HepG2 (cell line): ENCODE data around the gene LDAH. TPM values are rescaled to one million over a fixed set of nuclear protein-coding genes. Genes with fewer than 3 reads are reported as not detected.

Experiments used
- DMAP1 ChIP-seq: IDR thresholded peaks from 2 replicates; pipeline ENCODE4 v1.6.1; 2016
- MEF2D ChIP-seq: sonication (generic); formaldehyde crosslinking; IDR thresholded peaks from 2 replicates; pipeline ENCODE4 v1.5.1; 2020; ENCODE audit warnings: mild to moderate bottlenecking, missing genetic modification reagents
- NFIC ChIP-seq: IDR thresholded peaks from 2 replicates; pipeline ENCODE4 v1.6.1; 2012; ENCODE audit warnings: mild to moderate bottlenecking, low read length, inconsistent platforms
- NR1H2 ChIP-seq: sonication (generic); formaldehyde crosslinking; IDR thresholded peaks from 2 replicates; pipeline ENCODE4 v1.8.1; 2022; ENCODE audit warnings: low read depth, missing genetic modification reagents, borderline replicate concordance
- POLR2A ChIP-seq, 2 experiments: IDR thresholded peaks; 2 replicates each; pipeline ENCODE4 v1.6.1; 2011; ENCODE audit warnings: low read depth in 2 of 2, low read length in 2 of 2, mild to moderate bottlenecking in 1 of 2, moderate library complexity in 1 of 2; ENCODE audit not compliant: insufficient read depth in 1 of 2
- SMAD9 ChIP-seq: sonication (generic); formaldehyde crosslinking; IDR thresholded peaks from 2 replicates; pipeline ENCODE4 v1.5.1; 2020; ENCODE audit warnings: mild to moderate bottlenecking, missing genetic modification reagents
- SMYD3 ChIP-seq: sonication (generic); formaldehyde crosslinking; IDR thresholded peaks from 2 replicates; pipeline ENCODE4 v1.8.1; 2023; ENCODE audit warnings: mild to moderate bottlenecking, missing genetic modification reagents
- SOX6 ChIP-seq, 2 experiments: fragments of 450-650 bp in 1 of 2; sonication (generic) in 1 of 2; formaldehyde crosslinking in 1 of 2; IDR thresholded peaks; 2 replicates each; pipeline versions ENCODE4 v1.4.0 to v1.6.1; 2017 to 2020; ENCODE audit warnings: antibody characterized with exemption in 1 of 2, mild to moderate bottlenecking in 1 of 2, missing genetic modification reagents in 1 of 2
- ZBTB39 ChIP-seq: sonication (generic); formaldehyde crosslinking; IDR thresholded peaks from 2 replicates; pipeline ENCODE4 v1.5.0; 2020; ENCODE audit warnings: missing genetic modification reagents
- ZNF18 ChIP-seq: sonication (generic); formaldehyde crosslinking; IDR thresholded peaks from 2 replicates; pipeline ENCODE4 v1.8.0; 2022; ENCODE audit warnings: mild to moderate bottlenecking, missing genetic modification reagents; ENCODE audit not compliant: insufficient replicate concordance
- ZSCAN25 ChIP-seq: sonication (generic); formaldehyde crosslinking; IDR thresholded peaks from 2 replicates; pipeline ENCODE4 v1.8.0; 2022; ENCODE audit warnings: mild to moderate bottlenecking, missing genetic modification reagents
- polyA plus RNA-seq, 8 experiments: library from polyadenylated mRNA; depleted of rRNA in 3 of 8; stranded (reverse) in 7 of 8; unstranded in 1 of 8; fragments of >200 nt; fragmentation: Illumina TruSeq in 4 of 8; extraction: Trizol in 4 of 8; gene quantifications; 2 replicates each; pipeline versions ENCODE4 v1.2.1 to v1.2.3, GENCODE V29; 2011 to 2016; ENCODE audit warnings: low read depth in 4 of 8, missing spikeins in 1 of 8, mixed read lengths in 1 of 8; ENCODE audit not compliant: insufficient read depth in 1 of 8
- total RNA-seq, 5 experiments: library from RNA; depleted of rRNA; stranded (reverse); fragments of >200 nt; fragmentation: Illumina TruSeq; extraction: Trizol; gene quantifications; 2 replicates each; pipeline ENCODE4 v1.2.3, GENCODE V29; 2016; ENCODE audit warnings: low read depth in 1 of 5
- TF ChIP-seq, protein P1 (sequence below): sonication (generic); formaldehyde crosslinking; IDR thresholded peaks from 2 replicates; pipeline ENCODE4 v1.5.1; 2020; ENCODE audit warnings: missing genetic modification reagents, mild to moderate bottlenecking, borderline replicate concordance
- TF ChIP-seq, protein P2 (sequence below): sonication (generic); formaldehyde crosslinking; IDR thresholded peaks from 2 replicates; pipeline ENCODE4 v1.5.0; 2020; ENCODE audit warnings: mild to moderate bottlenecking, missing genetic modification reagents, moderate library complexity

LDAH gene
- total and polyA plus RNA-seq, 2 of the 13 experiments (the other 11 are each of a cell fraction or from before 2014, with no cell fraction given): 28.8 to 46.2 TPM

- no peak for TF ChIP-seq NFIC
- TF ChIP-seq, protein P1, sequence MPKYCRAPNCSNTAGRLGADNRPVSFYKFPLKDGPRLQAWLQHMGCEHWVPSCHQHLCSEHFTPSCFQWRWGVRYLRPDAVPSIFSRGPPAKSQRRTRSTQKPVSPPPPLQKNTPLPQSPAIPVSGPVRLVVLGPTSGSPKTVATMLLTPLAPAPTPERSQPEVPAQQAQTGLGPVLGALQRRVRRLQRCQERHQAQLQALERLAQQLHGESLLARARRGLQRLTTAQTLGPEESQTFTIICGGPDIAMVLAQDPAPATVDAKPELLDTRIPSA (CRISPR knock-in tag): no peak
- TF ChIP-seq SOX6 (IDR thresholded peaks at IDR 0.05): no peak
- TF ChIP-seq SOX6 (CRISPR knock-in tag; IDR thresholded peaks at IDR 0.05): 0 out of 2 replicates have a peak, but pooled peaks have one; percentile 32
- no peak for TF ChIP-seq ZSCAN25
- no peak for TF ChIP-seq SMAD9 (CRISPR knock-in tag)
- TF ChIP-seq, protein P2, sequence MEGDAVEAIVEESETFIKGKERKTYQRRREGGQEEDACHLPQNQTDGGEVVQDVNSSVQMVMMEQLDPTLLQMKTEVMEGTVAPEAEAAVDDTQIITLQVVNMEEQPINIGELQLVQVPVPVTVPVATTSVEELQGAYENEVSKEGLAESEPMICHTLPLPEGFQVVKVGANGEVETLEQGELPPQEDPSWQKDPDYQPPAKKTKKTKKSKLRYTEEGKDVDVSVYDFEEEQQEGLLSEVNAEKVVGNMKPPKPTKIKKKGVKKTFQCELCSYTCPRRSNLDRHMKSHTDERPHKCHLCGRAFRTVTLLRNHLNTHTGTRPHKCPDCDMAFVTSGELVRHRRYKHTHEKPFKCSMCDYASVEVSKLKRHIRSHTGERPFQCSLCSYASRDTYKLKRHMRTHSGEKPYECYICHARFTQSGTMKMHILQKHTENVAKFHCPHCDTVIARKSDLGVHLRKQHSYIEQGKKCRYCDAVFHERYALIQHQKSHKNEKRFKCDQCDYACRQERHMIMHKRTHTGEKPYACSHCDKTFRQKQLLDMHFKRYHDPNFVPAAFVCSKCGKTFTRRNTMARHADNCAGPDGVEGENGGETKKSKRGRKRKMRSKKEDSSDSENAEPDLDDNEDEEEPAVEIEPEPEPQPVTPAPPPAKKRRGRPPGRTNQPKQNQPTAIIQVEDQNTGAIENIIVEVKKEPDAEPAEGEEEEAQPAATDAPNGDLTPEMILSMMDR (CRISPR knock-in tag): peak; percentile 71
- TF ChIP-seq NR1H2: peak; percentile 86; the same call in 1 of the 2 replicates
- TF ChIP-seq ZNF18: peak; percentile 62
- TF ChIP-seq ZBTB39: peak; percentile 59; the same call in 1 of the 2 replicates
- no peak for TF ChIP-seq POLR2A (IDR thresholded peaks at IDR 0.05; ENCODE audit: insufficient read depth in 1 of 2, low read depth in 2 of 2, low read length in 2 of 2)
- no peak; the same call in 1 of the 2 replicates for TF ChIP-seq MEF2D (CRISPR knock-in tag)
- TF ChIP-seq SMYD3 (CRISPR knock-in tag): no peak
- TF ChIP-seq DMAP1 (CRISPR knock-in tag): 0 out of 2 replicates have a peak, but pooled peaks have one; percentile 19
Measured at GRCh38 chr2:20666304-20667150, 156.4 kb downstream of the LDAH start, which contains the start of gene GDF7 (continued).
